PC-3 (cell line): ENCODE results near the gene PRAMEF8. TPM values are rescaled to one million over a fixed set of nuclear protein-coding genes. Genes with fewer than 3 reads are reported as not detected.
"Not testable (repeated sequence)": the region's sequence is repeated elsewhere in the genome, so short reads cannot be mapped to it uniquely, and the experiment has no call there.

ENCODE experiments used
- ATAC-seq: fragments of 200-7000 bp; cut with Tn5 transposase; 2 replicates; pipeline ENCODE4 v1.9.1; 2020; ENCODE audit warnings: mild to moderate bottlenecking, moderate library complexity
- Bru-seq: library from RNA; stranded (reverse); fragments of 400-500 nt; gene quantifications from one replicate; lab custom pipeline; 2021; lab: Mats Ljungman, UMichigan
- BruChase-seq, 2 experiments: library from RNA; stranded (reverse); fragments of 400-500 nt; gene quantifications; one replicate each; lab custom pipeline; 2021; lab: Mats Ljungman, UMichigan
- BruUV-seq: library from RNA; stranded (reverse); fragments of 400-500 nt; replicated peaks from 2 replicates; lab custom pipeline; 2021; lab: Mats Ljungman, UMichigan
- CTCF ChIA-PET: fragments of 300-600 bp; sonication (Branson Sonifier 250); formaldehyde crosslinking; loops from one replicate; lab custom pipeline; 2022; ENCODE audit warnings: antibody characterized with exemption; lab: Charles Lee
- POLR2A ChIA-PET: fragments of 300-600 bp; sonication (Branson Sonifier 250); formaldehyde crosslinking; loops from one replicate; lab custom pipeline; 2022; ENCODE audit warnings: antibody characterized with exemption; ENCODE audit not compliant: unreplicated experiment; lab: Charles Lee
- DNase-seq: peaks from one replicate; pipeline ENCODE4 v3.0.0-alpha.2; 2015
- H2AFZ ChIP-seq: fragments of 300-600 bp; sonication (generic); 2 replicates; pipeline ENCODE4 v1.6.0; 2016; ENCODE audit warnings: antibody characterized with exemption, low read length
- H3F3A ChIP-seq: fragments of 300-600 bp; sonication (generic); one replicate; pipeline ENCODE4 v1.6.0; 2017; ENCODE audit warnings: antibody characterized with exemption, low read length, control low read depth, mild to moderate bottlenecking; ENCODE audit not compliant: unreplicated experiment
- H3K27ac ChIP-seq: fragments of 300-600 bp; sonication (generic); 2 replicates; pipeline ENCODE4 v1.5.1; 2016; ENCODE audit warnings: mild to moderate bottlenecking, low read length
- H3K27me3 ChIP-seq: fragments of 300-600 bp; sonication (generic); 2 replicates; pipeline ENCODE4 v1.6.1; 2016; ENCODE audit warnings: low read length, mixed read lengths
- H3K36me3 ChIP-seq: fragments of 300-600 bp; sonication (generic); 2 replicates; pipeline ENCODE4 v1.6.1; 2016; ENCODE audit warnings: low read depth, mixed run types, low read length, mixed read lengths
- H3K4me1 ChIP-seq: fragments of 300-600 bp; sonication (generic); 2 replicates; pipeline ENCODE4 v1.5.1; 2016; ENCODE audit warnings: low read length; ENCODE audit not compliant: insufficient read depth
- H3K4me2 ChIP-seq: fragments of 300-600 bp; sonication (generic); 2 replicates; pipeline ENCODE4 v1.6.0; 2016; ENCODE audit warnings: low read length
- H3K4me3 ChIP-seq: fragments of 300-600 bp; sonication (generic); 2 replicates; pipeline ENCODE4 v1.5.1; 2016; ENCODE audit warnings: mild to moderate bottlenecking, low read length, mixed read lengths
- H3K79me2 ChIP-seq: fragments of 300-600 bp; sonication (generic); 2 replicates; pipeline ENCODE4 v1.6.1; 2017; ENCODE audit warnings: low read length, mixed read lengths
- H3K9ac ChIP-seq: fragments of 300-600 bp; sonication (generic); 2 replicates; pipeline ENCODE4 v1.6.0; 2016; ENCODE audit warnings: mild to moderate bottlenecking, low read length
- H3K9me2 ChIP-seq: fragments of 300-600 bp; sonication (generic); replicated peaks from 2 replicates; pipeline ENCODE4 v1.6.1; 2016; ENCODE audit warnings: mixed run types, low read length, mixed read lengths
- H3K9me3 ChIP-seq: fragments of 300-600 bp; sonication (generic); 2 replicates; pipeline ENCODE4 v1.6.1; 2016; ENCODE audit warnings: low read length, mixed read lengths
- H4K20me1 ChIP-seq: fragments of 300-600 bp; sonication (generic); 2 replicates; pipeline ENCODE4 v1.6.1; 2016; ENCODE audit warnings: low read length, mixed read lengths
- intact Hi-C: fragments of 100-400 bp; cut with micrococcal nuclease; formaldehyde crosslinking; loops from 2 replicates; pipeline ENCODE4 v1.9.0; 2023
- long read RNA-seq: library from polyadenylated mRNA; unstranded; transcript quantifications from one replicate; pipeline ENCODE4 v2.0.0, GENCODE V29; 2021; ENCODE audit not compliant: unreplicated experiment
- total RNA-seq: library from RNA; depleted of rRNA; stranded (reverse); fragments of >200 nt; gene quantifications from 2 replicates; pipeline ENCODE4 v1.2.3, GENCODE V29; 2014; rRNA removed

Gene PRAMEF8
- total RNA-seq: not detected in 2 replicates
- Bru-seq, nascent RNA: not detected
- not detected for BruChase-seq, experiment 1, labeled RNA remaining after a 6-hour chase
- not detected for BruChase-seq, experiment 2, labeled RNA remaining after a 2-hour chase
- long read RNA-seq: 0 reads

- H3F3A ChIP-seq, ATAC-seq, DNase-seq, H2AFZ ChIP-seq, H3K27ac ChIP-seq, CTCF ChIA-PET, POLR2A ChIA-PET, H3K27me3 ChIP-seq, intact Hi-C loops, H3K4me2 ChIP-seq, H3K9me3 ChIP-seq, H3K4me1 ChIP-seq, H3K9me2 ChIP-seq, H3K36me3 ChIP-seq, H3K9ac ChIP-seq, H4K20me1 ChIP-seq, H3K79me2 ChIP-seq, H3K4me3 ChIP-seq, BruUV-seq: not testable (repeated sequence)
Observed at GRCh38 chr1:13285037-13285436, at the start of gene PRAMEF8. PRAMEF8 (minus strand) TSS chr1:13285137; CDS start chr1:13284091, 1,046 bp downstream.

- POLR2A ChIA-PET, BruUV-seq, H3K4me2 ChIP-seq, intact Hi-C loops, H4K20me1 ChIP-seq, H3K79me2 ChIP-seq, H3K4me1 ChIP-seq, H3K27me3 ChIP-seq, H3K9ac ChIP-seq, CTCF ChIA-PET, H3K27ac ChIP-seq, H3K9me3 ChIP-seq, H3K9me2 ChIP-seq, H3K4me3 ChIP-seq, ATAC-seq, DNase-seq, H3K36me3 ChIP-seq, H3F3A ChIP-seq, H2AFZ ChIP-seq: not testable (repeated sequence)
Observed at GRCh38 chr1:13315281-13315680, 30.3 kb upstream of the PRAMEF8 start, which contains the start of gene PRAMEF15. PRAMEF15 (plus strand) TSS chr1:13315581; CDS start chr1:13318408, 2,827 bp downstream.

DNA sequence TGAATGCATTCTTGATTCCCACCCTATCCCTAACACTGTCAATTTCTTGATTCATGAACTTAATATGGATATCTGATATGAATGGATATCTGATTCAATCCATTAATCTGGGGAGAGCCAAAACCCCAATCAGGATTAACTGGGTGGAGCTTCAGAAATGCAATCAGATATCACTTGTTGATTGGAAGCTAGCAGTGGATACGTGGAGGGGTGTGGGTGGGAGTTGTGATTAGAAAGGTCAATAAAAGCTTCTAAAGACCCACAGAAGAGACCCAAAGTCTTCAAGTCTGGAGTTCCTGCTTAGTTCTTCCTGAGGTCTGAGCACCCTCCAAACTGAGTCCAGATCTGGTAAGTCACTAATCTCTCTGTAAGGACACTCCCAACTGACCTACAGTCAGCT is 18.3 kb upstream of the PRAMEF8 start, which contains the start of gene PRAMEF33:
Gene PRAMEF33 (plus strand): TSS at position 301 of the 400 bp plus-strand sequence. CDS start 2,416 bp downstream, outside the sequence.
- H3K27ac ChIP-seq: not testable (repeated sequence)

GRCh38 chr1:13302197-13302596 is 17.3 kb upstream of the PRAMEF8 start:
- CTCF ChIA-PET, POLR2A ChIA-PET, H2AFZ ChIP-seq, H3F3A ChIP-seq, H3K9me3 ChIP-seq, DNase-seq, H3K9me2 ChIP-seq, ATAC-seq, H3K4me1 ChIP-seq, H4K20me1 ChIP-seq, H3K4me2 ChIP-seq, H3K79me2 ChIP-seq, H3K27ac ChIP-seq, H3K27me3 ChIP-seq, H3K4me3 ChIP-seq, H3K9ac ChIP-seq, H3K36me3 ChIP-seq, BruUV-seq, intact Hi-C loops: not testable (repeated sequence)

More for the DNA sequence above, 18.3 kb upstream of the PRAMEF8 start, which contains the start of gene PRAMEF33:
- BruUV-seq, H3K9ac ChIP-seq, DNase-seq, H3K4me1 ChIP-seq, H3K4me3 ChIP-seq, H3K9me3 ChIP-seq, H3K9me2 ChIP-seq, ATAC-seq, POLR2A ChIA-PET, H3F3A ChIP-seq, H3K27me3 ChIP-seq, H4K20me1 ChIP-seq, intact Hi-C loops, H3K79me2 ChIP-seq, H3K4me2 ChIP-seq, H2AFZ ChIP-seq, H3K36me3 ChIP-seq, CTCF ChIA-PET: not testable (repeated sequence)

DNA sequence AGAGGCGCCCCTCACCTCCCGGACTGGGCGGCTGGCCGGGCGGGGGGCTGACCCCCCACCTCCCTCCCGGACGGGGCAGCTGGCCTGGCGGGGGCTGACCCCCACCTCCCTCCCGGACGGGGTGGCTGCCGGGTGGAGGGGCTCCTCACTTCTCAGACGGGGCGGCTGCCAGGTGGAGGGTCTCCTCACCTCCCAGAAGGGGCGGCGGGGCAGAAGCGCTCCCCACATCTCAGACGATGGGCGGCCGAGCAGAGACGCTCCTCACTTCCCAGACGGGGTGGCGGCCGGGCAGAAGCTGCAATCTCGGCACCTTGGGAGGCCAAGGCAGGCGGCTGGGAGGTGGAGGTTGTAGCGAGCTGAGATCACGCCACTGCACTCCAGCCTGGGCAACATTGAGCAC is 13.8 kb upstream of the PRAMEF8 start:
- H3K9me2 ChIP-seq, H3K36me3 ChIP-seq, H3K79me2 ChIP-seq, H3K4me1 ChIP-seq, H3K27me3 ChIP-seq, BruUV-seq, H3K27ac ChIP-seq, H2AFZ ChIP-seq, H3K4me2 ChIP-seq, H3K9ac ChIP-seq, CTCF ChIA-PET, ATAC-seq, H4K20me1 ChIP-seq, H3K9me3 ChIP-seq, H3F3A ChIP-seq, H3K4me3 ChIP-seq, intact Hi-C loops, POLR2A ChIA-PET, DNase-seq: not testable (repeated sequence)

GRCh38 chr1:13297216-13297931 is 12.4 kb upstream of the PRAMEF8 start:
- H3K4me3 ChIP-seq, ATAC-seq, CTCF ChIA-PET, H3K9me3 ChIP-seq, H3K4me2 ChIP-seq, H4K20me1 ChIP-seq, H3K9me2 ChIP-seq, H2AFZ ChIP-seq, H3K9ac ChIP-seq, H3F3A ChIP-seq, H3K4me1 ChIP-seq, H3K27ac ChIP-seq, H3K36me3 ChIP-seq, DNase-seq, BruUV-seq, intact Hi-C loops, POLR2A ChIA-PET, H3K27me3 ChIP-seq, H3K79me2 ChIP-seq: not testable (repeated sequence)
